ENCODE data around the gene SPATA17.

DNA sequence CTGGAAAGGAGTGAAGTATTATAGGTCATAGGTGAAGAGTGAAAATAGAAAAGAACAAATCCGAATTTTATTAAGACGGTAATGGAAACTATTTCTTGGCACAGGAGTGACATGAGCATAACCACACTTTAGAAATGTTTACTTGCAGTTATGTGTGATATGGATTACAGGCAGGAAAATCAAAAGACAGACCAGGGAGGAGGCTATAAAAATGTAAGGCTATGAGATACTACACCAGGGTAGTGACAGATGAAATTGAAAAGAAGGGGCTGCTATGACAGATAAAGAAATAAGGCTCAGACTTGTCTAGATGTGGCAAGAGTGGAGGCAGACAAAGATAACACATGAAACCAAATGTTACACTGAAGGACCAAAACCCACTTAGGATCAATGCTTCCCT lies 32.0 kb upstream of the SPATA17 start:
- TF ChIP-seq, protein P1, sequence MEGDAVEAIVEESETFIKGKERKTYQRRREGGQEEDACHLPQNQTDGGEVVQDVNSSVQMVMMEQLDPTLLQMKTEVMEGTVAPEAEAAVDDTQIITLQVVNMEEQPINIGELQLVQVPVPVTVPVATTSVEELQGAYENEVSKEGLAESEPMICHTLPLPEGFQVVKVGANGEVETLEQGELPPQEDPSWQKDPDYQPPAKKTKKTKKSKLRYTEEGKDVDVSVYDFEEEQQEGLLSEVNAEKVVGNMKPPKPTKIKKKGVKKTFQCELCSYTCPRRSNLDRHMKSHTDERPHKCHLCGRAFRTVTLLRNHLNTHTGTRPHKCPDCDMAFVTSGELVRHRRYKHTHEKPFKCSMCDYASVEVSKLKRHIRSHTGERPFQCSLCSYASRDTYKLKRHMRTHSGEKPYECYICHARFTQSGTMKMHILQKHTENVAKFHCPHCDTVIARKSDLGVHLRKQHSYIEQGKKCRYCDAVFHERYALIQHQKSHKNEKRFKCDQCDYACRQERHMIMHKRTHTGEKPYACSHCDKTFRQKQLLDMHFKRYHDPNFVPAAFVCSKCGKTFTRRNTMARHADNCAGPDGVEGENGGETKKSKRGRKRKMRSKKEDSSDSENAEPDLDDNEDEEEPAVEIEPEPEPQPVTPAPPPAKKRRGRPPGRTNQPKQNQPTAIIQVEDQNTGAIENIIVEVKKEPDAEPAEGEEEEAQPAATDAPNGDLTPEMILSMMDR (IDR thresholded peaks at IDR 0.05), result no peak
- TF ChIP-seq POLR2A (IDR thresholded peaks at IDR 0.05), result no peak

Measured in heart left ventricle (tissue), 13 donors.